Natural killer cell (primary cell): ENCODE data around the gene BEAN1. TPM values are rescaled to one million over a fixed set of nuclear protein-coding genes. Genes with fewer than 3 reads are reported as not detected.

Experiments used
- ATAC-seq, 3 donors: fragments of 150-1000 bp in 2 of 3; fragments of 200-7000 bp in 1 of 3; cut with Tn5 transposase; 1 replicate in 1 of 3; 2 replicates in 2 of 3; pipeline ENCODE4 v1.10.0; 2021; ENCODE audit warnings: mild to moderate bottlenecking in 2 of 3, moderate library complexity in 2 of 3
- DNase-seq, 2 donors: peaks; one replicate each; pipeline versions ENCODE4 v3.0.0 to v3.0.0-alpha.2; 2013 to 2021; ENCODE audit warnings: mixed read lengths in 1 of 2
- H3K27ac ChIP-seq: one replicate; pipeline ENCODE4 v1.5.1; 2013; ENCODE audit warnings: mild to moderate bottlenecking, low read length
- H3K27me3 ChIP-seq: one replicate; pipeline ENCODE4 v1.6.1; 2013; ENCODE audit warnings: low read length; ENCODE audit not compliant: control insufficient read depth, insufficient read depth
- H3K36me3 ChIP-seq: one replicate; pipeline ENCODE4 v1.6.1; 2013; ENCODE audit warnings: low read length; ENCODE audit not compliant: control insufficient read depth, insufficient read depth
- H3K4me1 ChIP-seq: one replicate; pipeline ENCODE4 v1.6.1; 2013; ENCODE audit warnings: low read length; ENCODE audit not compliant: control insufficient read depth, insufficient read depth
- H3K4me3 ChIP-seq: one replicate; pipeline ENCODE4 v1.5.1; 2013; ENCODE audit warnings: low read length
- H3K9me3 ChIP-seq: one replicate; pipeline ENCODE4 v1.6.1; 2013; ENCODE audit warnings: low read length; ENCODE audit not compliant: control insufficient read depth, insufficient read depth
- H3K27ac Mint-ChIP-seq, 2 donors: one replicate each; pipeline ENCODE4 v1.8.0; 2022; ENCODE audit warnings: mild to moderate bottlenecking in 2 of 2, mixed read lengths in 2 of 2, moderate library complexity in 1 of 2
- H3K27me3 Mint-ChIP-seq, 2 donors: one replicate each; pipeline ENCODE4 v1.8.0; 2022; ENCODE audit warnings: low read depth in 2 of 2, mixed read lengths in 2 of 2
- H3K36me3 Mint-ChIP-seq: one replicate; pipeline ENCODE4 v1.8.0; 2022; ENCODE audit warnings: mixed read lengths
- H3K4me1 Mint-ChIP-seq, 2 donors: one replicate each; pipeline ENCODE4 v1.8.0; 2022; ENCODE audit warnings: mixed read lengths in 2 of 2
- H3K4me3 Mint-ChIP-seq: one replicate; pipeline ENCODE4 v1.8.0; 2022; ENCODE audit warnings: mild to moderate bottlenecking, moderate library complexity, mixed read lengths
- H3K9me3 Mint-ChIP-seq, 2 donors: one replicate each; pipeline ENCODE4 v1.8.0; 2022; ENCODE audit warnings: mixed read lengths in 2 of 2
- CTCF ChIP-seq: fragments of 200-600 bp; IDR thresholded peaks from one replicate; pipeline ENCODE4 v1.8.0; 2022; ENCODE audit warnings: antibody characterized with exemption
- WGBS: methylation state at CpG from one replicate; pipeline ENCODE4 v1.1.7; 2013; ENCODE audit warnings: missing lambda C conversion rate; ENCODE audit not compliant: insufficient coverage; 5-methylcytosine and 5-hydroxymethylcytosine counted together
- intact Hi-C: fragments of 100-400 bp; cut with micrococcal nuclease; formaldehyde crosslinking; loops from one replicate; pipeline ENCODE4 v1.14.2; 2022
- total RNA-seq, 4 donors: library from RNA; stranded (reverse); fragments of 120-200 nt in 1 of 4; gene quantifications; one replicate each; pipeline versions ENCODE4 v1.2.3 to v1.2.4, GENCODE V29; 2013 to 2022

The BEAN1 gene
- total RNA-seq, 3 donors from 2014 or later (not counting 1 experiment from before 2014, with no cell fraction given), result not detected

GRCh38 chr16:66519482-66520373 lies 92.6 kb downstream of the BEAN1 start:
- H3K4me1 Mint-ChIP-seq, result peaks cover 83 to 89% of the 10 kb centered on the region in 2 donors
- no peaks in the 10 kb centered on the region for H3K36me3 ChIP-seq
- H3K27me3 Mint-ChIP-seq, result no peaks in the 10 kb centered on the region
- H3K9me3 ChIP-seq, result no peaks in the 10 kb centered on the region
- H3K27ac Mint-ChIP-seq, result peak overlapping the region; percentile 91 to 99
- intact Hi-C loops, result loop anchor here (5.0 kb wide), 1 partner anchor 68 kb away; no protein-coding TSS in a partner anchor
- 92% methylated on average over 11 of the region's 11 CpGs for WGBS
- ATAC-seq, result no peak
- no peaks in the 10 kb centered on the region for H3K9me3 Mint-ChIP-seq
- peaks cover 94% of the 10 kb centered on the region for H3K4me1 ChIP-seq
- H3K4me3 ChIP-seq, result no peak overlapping the region
- peak overlapping the region; percentile 87 for H3K27ac ChIP-seq
- no peaks in the 10 kb centered on the region for H3K27me3 ChIP-seq
- no peaks in the 10 kb centered on the region for H3K36me3 Mint-ChIP-seq
- peak overlapping the region; percentile 61 for H3K4me3 Mint-ChIP-seq
- no peak for TF ChIP-seq CTCF
- no peak for DNase-seq

GRCh38 chr16:66520406-66521170 lies 93.5 kb downstream of the BEAN1 start:
- ATAC-seq (no peak), DNase-seq (peak in 1 of 2 donors; percentile 23)
- WGBS, result 66% methylated on average over 13 of the region's 14 CpGs
- peak overlapping the region; percentile 61 for H3K4me3 Mint-ChIP-seq
- H3K27ac Mint-ChIP-seq, result peak overlapping the region; percentile 91 to 99
- no peaks in the 10 kb centered on the region for H3K36me3 Mint-ChIP-seq
- peak overlapping the region; percentile 87 for H3K27ac ChIP-seq
- no peaks in the 10 kb centered on the region for H3K9me3 ChIP-seq
- no peaks in the 10 kb centered on the region for H3K9me3 Mint-ChIP-seq
- H3K36me3 ChIP-seq, result no peaks in the 10 kb centered on the region
- TF ChIP-seq CTCF, result no peak
- H3K4me1 ChIP-seq, result peaks cover 96% of the 10 kb centered on the region
- no peak overlapping the region for H3K4me3 ChIP-seq
- H3K4me1 Mint-ChIP-seq, result peaks cover 83 to 89% of the 10 kb centered on the region in 2 donors
- no peaks in the 10 kb centered on the region for H3K27me3 ChIP-seq
- intact Hi-C loops, result no loop called here
- no peaks in the 10 kb centered on the region for H3K27me3 Mint-ChIP-seq

GRCh38 chr16:66521252-66521713 lies 94.2 kb downstream of the BEAN1 start:
- Mint-ChIP-seq H3K36me3 (no peaks in the 10 kb centered on the region), H3K4me1 (peaks cover 82 to 89% of the 10 kb centered on the region in 2 donors), H3K4me3 (peak overlapping the region; percentile 76), H3K27me3 (no peaks in the 10 kb centered on the region), H3K9me3 (no peaks in the 10 kb centered on the region), H3K27ac (peak overlapping the region; percentile 91 to 99)
- Histone ChIP-seq H3K27me3 (no peaks in the 10 kb centered on the region), H3K4me1 (peaks cover 96% of the 10 kb centered on the region), H3K9me3 (no peaks in the 10 kb centered on the region), H3K27ac (peak overlapping the region; percentile 87), H3K36me3 (no peaks in the 10 kb centered on the region), H3K4me3 (no peak overlapping the region)
- intact Hi-C loops, result no loop called here
- WGBS, result 85% methylated on average over 4 of the region's 5 CpGs
- DNase-seq, result no peak
- TF ChIP-seq CTCF, result no peak
- ATAC-seq, result no peak
